Right lobe of liver (tissue), 4 donors: Measurements from ENCODE around the gene ARHGAP4.

Experiments used
- POLR2A ChIP-seq: fragments of 450-650 bp; IDR thresholded peaks from one replicate; pipeline ENCODE4 v1.6.1; 2017; ENCODE audit warnings: antibody characterized with exemption, mild to moderate bottlenecking
- TF ChIP-seq, protein P1 (sequence below), 4 donors: fragments of 200-600 bp in 3 of 4; fragments of 450-650 bp in 1 of 4; IDR thresholded peaks; one replicate each; pipeline versions ENCODE4 v1.5.1 to v1.8.0; 2016 to 2022; ENCODE audit warnings: antibody characterized with exemption in 4 of 4, mild to moderate bottlenecking in 2 of 4
- donor health status: DM: no; HTN: no; CAD: no.
- donor health status: DM: no; HTN: no; CAD: no.
- donor health status: DM: no; HTN: yes; CAD: no.

DNA sequence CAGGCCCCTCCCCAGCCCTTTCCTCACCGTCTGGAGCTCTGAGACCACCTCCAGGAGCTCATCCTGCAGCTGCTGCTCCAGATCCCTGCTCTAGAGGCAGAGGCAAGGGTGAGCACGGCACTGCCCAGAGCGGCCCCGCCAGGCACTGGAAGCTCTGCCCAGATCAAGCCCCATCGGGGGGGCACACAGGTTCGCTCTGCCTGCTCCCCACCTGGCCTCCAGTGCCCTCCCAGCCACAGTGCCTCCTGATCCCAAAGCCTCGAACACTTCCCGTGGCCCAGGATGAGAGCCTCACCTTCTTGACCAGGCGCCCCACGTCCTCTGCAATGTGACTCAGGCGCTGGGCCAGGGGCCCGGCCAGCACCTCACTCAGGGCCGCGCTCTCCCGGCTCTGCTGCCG is 5.0 kb downstream of the ARHGAP4 start:
- TF ChIP-seq, protein P1, sequence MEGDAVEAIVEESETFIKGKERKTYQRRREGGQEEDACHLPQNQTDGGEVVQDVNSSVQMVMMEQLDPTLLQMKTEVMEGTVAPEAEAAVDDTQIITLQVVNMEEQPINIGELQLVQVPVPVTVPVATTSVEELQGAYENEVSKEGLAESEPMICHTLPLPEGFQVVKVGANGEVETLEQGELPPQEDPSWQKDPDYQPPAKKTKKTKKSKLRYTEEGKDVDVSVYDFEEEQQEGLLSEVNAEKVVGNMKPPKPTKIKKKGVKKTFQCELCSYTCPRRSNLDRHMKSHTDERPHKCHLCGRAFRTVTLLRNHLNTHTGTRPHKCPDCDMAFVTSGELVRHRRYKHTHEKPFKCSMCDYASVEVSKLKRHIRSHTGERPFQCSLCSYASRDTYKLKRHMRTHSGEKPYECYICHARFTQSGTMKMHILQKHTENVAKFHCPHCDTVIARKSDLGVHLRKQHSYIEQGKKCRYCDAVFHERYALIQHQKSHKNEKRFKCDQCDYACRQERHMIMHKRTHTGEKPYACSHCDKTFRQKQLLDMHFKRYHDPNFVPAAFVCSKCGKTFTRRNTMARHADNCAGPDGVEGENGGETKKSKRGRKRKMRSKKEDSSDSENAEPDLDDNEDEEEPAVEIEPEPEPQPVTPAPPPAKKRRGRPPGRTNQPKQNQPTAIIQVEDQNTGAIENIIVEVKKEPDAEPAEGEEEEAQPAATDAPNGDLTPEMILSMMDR (IDR thresholded peaks at IDR 0.05): no peak
- no peak for TF ChIP-seq POLR2A
